Chondrocyte (in vitro differentiated cells): ENCODE results near the gene PPP1R9B. TPM values are rescaled to one million over a fixed set of nuclear protein-coding genes. Genes with fewer than 3 reads are reported as not detected.

Source experiments
- DNase-seq: peaks from one replicate; pipeline ENCODE4 v3.0.0; 2021; ENCODE audit warnings: mixed read lengths, low spot score
- H3K27ac Mint-ChIP-seq: one replicate; pipeline ENCODE4 v1.8.0; 2021; ENCODE audit warnings: mild to moderate bottlenecking, moderate library complexity, mixed read lengths; ENCODE audit not compliant: unreplicated experiment
- H3K27me3 Mint-ChIP-seq: 2 replicates; pipeline ENCODE4 v1.8.0; 2021; ENCODE audit warnings: low read depth, mixed read lengths
- H3K36me3 Mint-ChIP-seq: 2 replicates; pipeline ENCODE4 v1.8.0; 2021; ENCODE audit warnings: low read depth, mixed read lengths
- H3K4me1 Mint-ChIP-seq: 2 replicates; pipeline ENCODE4 v1.8.0; 2021; ENCODE audit warnings: low read depth, mild to moderate bottlenecking, mixed read lengths
- H3K4me3 Mint-ChIP-seq: one replicate; pipeline ENCODE4 v1.8.0; 2021; ENCODE audit warnings: mild to moderate bottlenecking, moderate library complexity, mixed read lengths; ENCODE audit not compliant: unreplicated experiment
- H3K9me3 Mint-ChIP-seq: 2 replicates; pipeline ENCODE4 v1.8.0; 2021; ENCODE audit warnings: low read depth, mixed read lengths
- total RNA-seq: library from RNA; stranded (reverse); gene quantifications from 3 replicates; pipeline ENCODE4 v1.2.1, GENCODE V29; 2021
- TF ChIP-seq, protein P1 (sequence below): fragments of 200-600 bp; sonication (generic); IDR thresholded peaks from 2 replicates; pipeline ENCODE4 v1.5.0; 2021; ENCODE audit warnings: antibody characterized with exemption, mild to moderate bottlenecking, moderate library complexity

Gene PPP1R9B
- total RNA-seq, 1 donor from 2014 or later, result 79.3 TPM

- no peaks in the 10 kb centered on the region for H3K9me3 Mint-ChIP-seq
- no peaks in the 10 kb centered on the region for H3K27me3 Mint-ChIP-seq
- peaks cover 16% of the 10 kb centered on the region for H3K4me1 Mint-ChIP-seq
- TF ChIP-seq, protein P1, sequence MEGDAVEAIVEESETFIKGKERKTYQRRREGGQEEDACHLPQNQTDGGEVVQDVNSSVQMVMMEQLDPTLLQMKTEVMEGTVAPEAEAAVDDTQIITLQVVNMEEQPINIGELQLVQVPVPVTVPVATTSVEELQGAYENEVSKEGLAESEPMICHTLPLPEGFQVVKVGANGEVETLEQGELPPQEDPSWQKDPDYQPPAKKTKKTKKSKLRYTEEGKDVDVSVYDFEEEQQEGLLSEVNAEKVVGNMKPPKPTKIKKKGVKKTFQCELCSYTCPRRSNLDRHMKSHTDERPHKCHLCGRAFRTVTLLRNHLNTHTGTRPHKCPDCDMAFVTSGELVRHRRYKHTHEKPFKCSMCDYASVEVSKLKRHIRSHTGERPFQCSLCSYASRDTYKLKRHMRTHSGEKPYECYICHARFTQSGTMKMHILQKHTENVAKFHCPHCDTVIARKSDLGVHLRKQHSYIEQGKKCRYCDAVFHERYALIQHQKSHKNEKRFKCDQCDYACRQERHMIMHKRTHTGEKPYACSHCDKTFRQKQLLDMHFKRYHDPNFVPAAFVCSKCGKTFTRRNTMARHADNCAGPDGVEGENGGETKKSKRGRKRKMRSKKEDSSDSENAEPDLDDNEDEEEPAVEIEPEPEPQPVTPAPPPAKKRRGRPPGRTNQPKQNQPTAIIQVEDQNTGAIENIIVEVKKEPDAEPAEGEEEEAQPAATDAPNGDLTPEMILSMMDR, result no peak
- H3K4me3 Mint-ChIP-seq, result no peak overlapping the region
- H3K36me3 Mint-ChIP-seq, result peaks cover 10% of the 10 kb centered on the region
- no peak overlapping the region for H3K27ac Mint-ChIP-seq
- no peak for DNase-seq
Observed at GRCh38 chr17:50102164-50102991, 48.1 kb downstream of the PPP1R9B start.

GRCh38 chr17:50101346-50102163 lies 48.9 kb downstream of the PPP1R9B start:
- Mint-ChIP-seq H3K4me3 (no peak overlapping the region), H3K36me3 (peaks cover 9% of the 10 kb centered on the region), H3K4me1 (peaks cover 16% of the 10 kb centered on the region), H3K27ac (no peak overlapping the region), H3K27me3 (no peaks in the 10 kb centered on the region), H3K9me3 (no peaks in the 10 kb centered on the region)
- TF ChIP-seq, protein P1, result no peak
- no peak for DNase-seq

DNA sequence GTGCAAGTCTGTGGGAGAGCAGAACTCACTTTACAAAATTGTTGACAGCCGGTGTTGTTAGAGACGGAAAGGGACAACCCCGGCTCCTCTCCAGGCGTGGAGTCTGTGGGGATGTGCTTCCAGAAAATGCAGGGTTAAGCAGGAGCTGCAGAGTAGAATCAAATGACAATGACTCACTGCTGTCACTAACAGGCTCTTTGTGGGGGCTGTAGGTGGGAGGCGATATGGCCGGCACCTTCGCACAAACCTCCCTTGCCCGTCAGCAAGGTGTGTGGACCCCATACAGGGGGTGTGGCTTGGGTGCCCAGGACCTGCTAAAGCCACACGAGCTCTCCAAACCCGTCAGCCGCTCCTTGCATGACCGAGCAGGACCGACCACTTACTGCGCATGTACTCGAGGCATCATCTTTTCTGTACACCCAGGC lies 49.5 kb downstream of the PPP1R9B start:
- DNase-seq, result no peak
- H3K4me1 Mint-ChIP-seq, result peaks cover 22% of the 10 kb centered on the region
- H3K4me3 Mint-ChIP-seq, result no peak overlapping the region
- TF ChIP-seq, protein P1, result no peak
- no peaks in the 10 kb centered on the region for H3K27me3 Mint-ChIP-seq
- H3K27ac Mint-ChIP-seq, result no peak overlapping the region
- H3K36me3 Mint-ChIP-seq, result peaks cover 6% of the 10 kb centered on the region
- H3K9me3 Mint-ChIP-seq, result no peaks in the 10 kb centered on the region

DNA sequence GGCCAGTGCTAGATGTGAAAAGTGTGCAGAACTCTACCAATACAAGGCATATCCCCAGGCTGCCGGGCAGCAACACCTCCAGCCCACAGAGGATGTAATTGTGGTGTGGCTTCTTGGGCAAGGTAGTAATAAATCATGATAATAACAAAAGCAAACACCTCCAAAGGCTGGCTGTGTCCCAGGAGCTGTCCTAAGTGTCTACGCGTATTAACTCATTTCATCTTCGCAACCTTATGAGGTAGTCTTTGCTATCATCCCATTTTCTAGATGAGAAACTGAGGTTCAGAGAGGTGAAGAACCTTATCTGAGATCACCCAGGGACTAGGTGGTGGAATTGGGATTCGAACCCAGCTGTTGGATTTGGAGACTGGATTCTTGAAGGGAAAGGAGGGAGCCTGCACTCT lies 50.0 kb downstream of the PPP1R9B start:
- Mint-ChIP-seq H3K4me1 (peaks cover 27% of the 10 kb centered on the region), H3K27me3 (no peaks in the 10 kb centered on the region), H3K9me3 (no peaks in the 10 kb centered on the region), H3K36me3 (peaks cover 5% of the 10 kb centered on the region), H3K27ac (no peak overlapping the region), H3K4me3 (no peak overlapping the region)
- TF ChIP-seq, protein P1, result no peak
- no peak for DNase-seq

- Mint-ChIP-seq H3K36me3 (peaks cover 2% of the 10 kb centered on the region), H3K4me3 (no peak overlapping the region), H3K4me1 (peaks cover 39% of the 10 kb centered on the region), H3K9me3 (no peaks in the 10 kb centered on the region), H3K27me3 (no peaks in the 10 kb centered on the region), H3K27ac (no peak overlapping the region)
- TF ChIP-seq, protein P1, result no peak
- no peak for DNase-seq
Observed at GRCh38 chr17:50099003-50099402, 51.5 kb downstream of the PPP1R9B start.
